OCI-LY1 (cell line): ENCODE data around the gene SFN.
A peak's percentile ranks its signal among the peaks of the same experiment; 100 is the strongest.

Source experiments
- H2AFZ ChIP-seq: fragments of 200-600 bp; sonication (generic), shearing (Covaris generic); 2 replicates; pipeline ENCODE4 v1.6.0; 2014; ENCODE audit warnings: antibody characterized with exemption, mild to moderate bottlenecking, low read length
- H3F3A ChIP-seq: fragments of 200-600 bp; sonication (generic), shearing (Covaris generic); 2 replicates; pipeline ENCODE4 v1.6.0; 2014; ENCODE audit warnings: mild to moderate bottlenecking, antibody characterized with exemption, low read length, moderate library complexity; ENCODE audit not compliant: insufficient read depth
- H3K27ac ChIP-seq: fragments of 200-600 bp; sonication (generic); 2 replicates; pipeline ENCODE4 v1.5.1; 2014; ENCODE audit warnings: low read length, mixed run types, mild to moderate bottlenecking, low read depth; ENCODE audit not compliant: poor library complexity, severe bottlenecking
- H3K27me3 ChIP-seq: fragments of 200-600 bp; sonication (generic); 2 replicates; pipeline ENCODE4 v1.6.0; 2014; ENCODE audit warnings: antibody characterized with exemption, mild to moderate bottlenecking, low read length, moderate library complexity; ENCODE audit not compliant: insufficient read depth
- H3K36me3 ChIP-seq: fragments of 200-600 bp; sonication (generic); 2 replicates; pipeline ENCODE4 v1.6.1; 2014; ENCODE audit warnings: mild to moderate bottlenecking, antibody characterized with exemption, low read length, moderate library complexity, mixed read lengths; ENCODE audit not compliant: insufficient read depth
- H3K4me1 ChIP-seq: fragments of 200-600 bp; sonication (generic); 2 replicates; pipeline ENCODE4 v1.5.1; 2014; ENCODE audit warnings: mild to moderate bottlenecking, low read length, moderate library complexity; ENCODE audit not compliant: insufficient read depth, severe bottlenecking
- H3K4me2 ChIP-seq: fragments of 200-600 bp; sonication (generic), shearing (Covaris generic); 2 replicates; pipeline ENCODE4 v1.6.1; 2014; ENCODE audit warnings: low read length
- H3K4me3 ChIP-seq: fragments of 200-600 bp; sonication (generic); 2 replicates; pipeline ENCODE4 v1.5.1; 2014; ENCODE audit warnings: low read length, low read depth, mild to moderate bottlenecking, mixed read lengths; ENCODE audit not compliant: poor library complexity, severe bottlenecking
- H3K79me2 ChIP-seq: fragments of 200-600 bp; shearing (Covaris generic); 2 replicates; pipeline ENCODE4 v1.6.1; 2016; ENCODE audit warnings: mixed run types, low read length, mixed read lengths; ENCODE audit not compliant: insufficient read depth
- H3K9ac ChIP-seq: fragments of 200-600 bp; sonication (generic), shearing (Covaris generic); 2 replicates; pipeline ENCODE4 v1.6.1; 2014; ENCODE audit warnings: mild to moderate bottlenecking, low read length, mixed read lengths
- H3K9me2 ChIP-seq: fragments of 200-600 bp; sonication (generic), shearing (Covaris generic); 2 replicates; pipeline ENCODE4 v1.6.1; 2014; ENCODE audit warnings: low read depth, mild to moderate bottlenecking, low read length, mixed read lengths
- H3K9me3 ChIP-seq: fragments of 200-600 bp; shearing (Covaris generic); 2 replicates; pipeline ENCODE4 v1.6.1; 2014; ENCODE audit warnings: low read length, mixed read lengths
- H4K20me1 ChIP-seq: fragments of 200-600 bp; sonication (generic), shearing (Covaris generic); 2 replicates; pipeline ENCODE4 v1.6.0; 2016; ENCODE audit warnings: mild to moderate bottlenecking, low read length; ENCODE audit not compliant: insufficient read depth
- EZH2 ChIP-seq: fragments of 200-600 bp; sonication (generic), shearing (Covaris generic); IDR thresholded peaks from 2 replicates; pipeline ENCODE4 v1.8.0; 2017; ENCODE audit warnings: borderline replicate concordance, mixed run types, mild to moderate bottlenecking, antibody characterized with exemption, low read length, moderate library complexity, mixed read lengths
- TF ChIP-seq, protein P1 (sequence below): fragments of 200-600 bp; sonication (generic), shearing (Covaris generic); IDR thresholded peaks from 2 replicates; pipeline ENCODE4 v1.5.1; 2017; ENCODE audit warnings: mild to moderate bottlenecking, antibody characterized with exemption, low read length, moderate library complexity, mixed read lengths

SFN gene

DNA sequence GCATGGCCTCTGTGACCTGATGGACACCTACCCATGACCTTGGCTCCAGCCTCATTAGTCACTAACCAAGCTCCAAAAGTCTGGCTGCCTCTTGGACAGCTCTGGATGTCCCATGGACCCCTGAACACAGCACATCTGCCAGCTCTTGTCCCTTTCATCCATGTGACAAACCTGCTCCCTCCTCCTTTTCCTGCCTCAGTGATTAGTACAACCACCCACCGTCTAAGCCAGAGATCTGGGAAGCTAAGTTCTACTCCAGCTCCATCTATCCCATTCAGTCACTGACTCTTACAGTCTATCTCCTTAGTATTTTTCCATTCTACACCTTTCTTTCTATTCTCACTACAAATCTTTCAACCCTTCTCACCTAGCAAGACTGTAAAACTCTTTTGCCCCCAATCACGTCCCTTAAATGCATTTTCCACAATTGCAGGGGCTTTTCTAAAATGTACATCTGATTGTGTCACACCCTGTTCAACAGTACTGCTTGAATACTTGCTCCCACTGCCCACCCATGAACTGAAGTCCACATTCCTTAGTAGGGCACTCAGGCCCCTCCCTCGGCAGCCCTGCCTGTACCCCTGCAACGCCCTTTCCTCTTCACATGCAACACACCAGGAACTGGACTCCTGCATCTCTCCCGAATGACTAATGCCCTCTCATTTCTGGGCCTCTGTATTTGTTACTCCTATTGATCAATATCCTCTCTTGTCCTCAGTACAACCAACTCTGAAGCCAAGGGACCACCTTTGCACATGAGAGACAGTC, 19.9 kb downstream of the SFN start:
- Histone ChIP-seq H3K27ac (no peak overlapping the region), H3K4me1 (peaks cover under 1% of the 10 kb centered on the region), H3K36me3 (peaks cover 82% of the 10 kb centered on the region), H3K9me3 (no peaks in the 10 kb centered on the region), H3K4me3 (no peak overlapping the region), H3K79me2 (no peaks in the 10 kb centered on the region), H3K27me3 (no peaks in the 10 kb centered on the region), H4K20me1 (no peaks in the 10 kb centered on the region), H2AFZ (no peak overlapping the region), H3K9me2 (no peaks in the 10 kb centered on the region), H3K4me2 (no peak overlapping the region), H3K9ac (no peak overlapping the region), H3F3A (no peaks in the 10 kb centered on the region)
- TF ChIP-seq, protein P1, sequence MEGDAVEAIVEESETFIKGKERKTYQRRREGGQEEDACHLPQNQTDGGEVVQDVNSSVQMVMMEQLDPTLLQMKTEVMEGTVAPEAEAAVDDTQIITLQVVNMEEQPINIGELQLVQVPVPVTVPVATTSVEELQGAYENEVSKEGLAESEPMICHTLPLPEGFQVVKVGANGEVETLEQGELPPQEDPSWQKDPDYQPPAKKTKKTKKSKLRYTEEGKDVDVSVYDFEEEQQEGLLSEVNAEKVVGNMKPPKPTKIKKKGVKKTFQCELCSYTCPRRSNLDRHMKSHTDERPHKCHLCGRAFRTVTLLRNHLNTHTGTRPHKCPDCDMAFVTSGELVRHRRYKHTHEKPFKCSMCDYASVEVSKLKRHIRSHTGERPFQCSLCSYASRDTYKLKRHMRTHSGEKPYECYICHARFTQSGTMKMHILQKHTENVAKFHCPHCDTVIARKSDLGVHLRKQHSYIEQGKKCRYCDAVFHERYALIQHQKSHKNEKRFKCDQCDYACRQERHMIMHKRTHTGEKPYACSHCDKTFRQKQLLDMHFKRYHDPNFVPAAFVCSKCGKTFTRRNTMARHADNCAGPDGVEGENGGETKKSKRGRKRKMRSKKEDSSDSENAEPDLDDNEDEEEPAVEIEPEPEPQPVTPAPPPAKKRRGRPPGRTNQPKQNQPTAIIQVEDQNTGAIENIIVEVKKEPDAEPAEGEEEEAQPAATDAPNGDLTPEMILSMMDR, result no peak
- TF ChIP-seq EZH2, result no peak

DNA sequence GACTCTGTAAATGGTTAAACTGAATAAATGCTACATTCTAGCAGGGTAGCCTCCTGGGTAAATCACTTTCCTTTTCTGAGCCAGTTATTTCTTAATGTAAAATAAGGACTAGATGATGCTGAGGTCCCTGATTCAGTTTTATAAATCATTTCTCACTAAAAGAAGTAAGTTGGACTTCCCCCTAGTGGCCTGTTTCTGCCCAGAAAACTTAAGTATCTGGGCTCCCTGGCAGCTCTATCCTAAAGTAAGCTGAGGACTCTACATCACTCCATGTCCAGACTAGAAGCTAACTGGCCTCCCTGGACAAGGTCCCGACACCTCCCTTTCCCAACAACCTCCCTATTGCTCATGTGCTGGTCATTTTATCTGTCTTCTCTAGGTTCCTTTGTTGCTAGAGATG, 24.2 kb downstream of the SFN start:
- Histone ChIP-seq H3K4me2 (no peak overlapping the region), H3K36me3 (peaks cover 65% of the 10 kb centered on the region), H3F3A (no peaks in the 10 kb centered on the region), H3K9me2 (no peaks in the 10 kb centered on the region), H3K9me3 (no peaks in the 10 kb centered on the region), H3K4me3 (no peak overlapping the region), H2AFZ (no peak overlapping the region), H3K9ac (no peak overlapping the region), H3K27ac (no peak overlapping the region), H3K27me3 (no peaks in the 10 kb centered on the region), H3K79me2 (no peaks in the 10 kb centered on the region), H4K20me1 (no peaks in the 10 kb centered on the region), H3K4me1 (peaks cover 18% of the 10 kb centered on the region)
- no peak for TF ChIP-seq EZH2
- TF ChIP-seq, protein P1, result peak; percentile 45; the same call in 1 of the 2 replicates

DNA sequence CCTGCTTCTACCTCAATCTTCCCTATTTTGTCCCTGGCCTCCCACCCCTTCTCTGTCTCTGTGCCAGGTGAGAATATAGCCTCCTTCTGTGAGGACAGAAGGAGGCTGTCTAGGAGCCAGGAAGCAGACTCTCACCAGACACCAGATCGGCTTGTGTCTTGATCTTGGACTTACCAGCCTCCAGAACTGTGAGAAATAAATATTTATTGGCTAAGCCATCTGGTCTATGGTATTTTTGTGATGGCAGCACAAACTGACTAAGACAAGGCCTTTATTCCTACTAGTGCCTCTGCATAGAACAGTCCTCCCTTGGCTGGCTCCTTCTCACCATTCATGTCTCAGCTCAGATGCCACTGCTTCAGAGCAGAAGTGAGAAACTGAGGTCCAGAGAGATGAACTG, 25.3 kb downstream of the SFN start:
- no peak overlapping the region for H2AFZ ChIP-seq
- peaks cover 64% of the 10 kb centered on the region for H3K36me3 ChIP-seq
- no peaks in the 10 kb centered on the region for H4K20me1 ChIP-seq
- H3K9me3 ChIP-seq, result no peaks in the 10 kb centered on the region
- H3F3A ChIP-seq, result no peaks in the 10 kb centered on the region
- no peaks in the 10 kb centered on the region for H3K27me3 ChIP-seq
- no peak overlapping the region for H3K4me3 ChIP-seq
- no peak overlapping the region for H3K9ac ChIP-seq
- no peaks in the 10 kb centered on the region for H3K79me2 ChIP-seq
- no peak for TF ChIP-seq EZH2
- TF ChIP-seq, protein P1, result no peak
- H3K27ac ChIP-seq, result no peak overlapping the region
- H3K4me2 ChIP-seq, result no peak overlapping the region
- H3K4me1 ChIP-seq, result peaks cover 18% of the 10 kb centered on the region
- H3K9me2 ChIP-seq, result no peaks in the 10 kb centered on the region
